Breast epithelium (tissue), 4 donors: ENCODE measurements around the gene PNMA8A. TPM values are rescaled to one million over a fixed set of nuclear protein-coding genes. Genes with fewer than 3 reads are reported as not detected.
"Not testable (repeated sequence)": the region's sequence is repeated elsewhere in the genome, so short reads cannot be mapped to it uniquely, and the experiment has no call there.

Experiments used
- DNase-seq, 2 donors: peaks; one replicate each; pipeline ENCODE4 v3.0.0-alpha.2; 2019; ENCODE audit warnings: low spot score in 2 of 2
- H3K27ac ChIP-seq, 2 donors: fragments of 200-600 bp; sonication (generic) in 1 of 2; one replicate each; pipeline ENCODE4 v1.5.1; 2016 to 2019; ENCODE audit warnings: mild to moderate bottlenecking in 1 of 2
- H3K27me3 ChIP-seq, 2 donors: fragments of 200-600 bp; sonication (generic) in 1 of 2; one replicate each; pipeline versions ENCODE4 v1.5.1 to v1.6.0; 2017 to 2019; ENCODE audit warnings: control low read depth in 1 of 2, mild to moderate bottlenecking in 1 of 2
- H3K36me3 ChIP-seq: fragments of 200-600 bp; one replicate; pipeline ENCODE4 v1.5.1; 2019
- H3K4me1 ChIP-seq, 2 donors: fragments of 200-600 bp; sonication (generic); one replicate each; pipeline ENCODE4 v1.5.1; 2016 to 2019; ENCODE audit warnings: control low read depth in 1 of 2
- H3K4me3 ChIP-seq, 3 donors: fragments of 200-600 bp; sonication (generic); 1 replicate in 2 of 3; 2 replicates in 1 of 3; pipeline ENCODE4 v1.5.1; 2016 to 2019; ENCODE audit warnings: mild to moderate bottlenecking in 3 of 3, moderate library complexity in 2 of 3
- H3K9me3 ChIP-seq, 2 donors: fragments of 200-600 bp; sonication (generic) in 1 of 2; one replicate each; pipeline ENCODE4 v1.5.1; 2016 to 2019; ENCODE audit warnings: control low read depth in 1 of 2
- POLR2A ChIP-seq: fragments of 450-650 bp; IDR thresholded peaks from one replicate; pipeline ENCODE4 v1.6.1; 2016; ENCODE audit warnings: antibody characterized with exemption, mild to moderate bottlenecking, moderate library complexity
- POLR2AphosphoS5 ChIP-seq, 3 donors: sonication (generic); formaldehyde crosslinking; IDR thresholded peaks; one replicate each; pipeline ENCODE4 v1.6.1; 2017; ENCODE audit warnings: antibody characterized with exemption in 3 of 3
- intact Hi-C: fragments of 100-400 bp; cut with DNase I; formaldehyde crosslinking; loops from one replicate; pipeline ENCODE4 v1.15.1; 2023; ENCODE audit warnings: low total_unique reads
- total RNA-seq, 3 donors: library from RNA; depleted of rRNA; stranded (reverse); fragments of >200 nt; gene quantifications; one replicate each; pipeline ENCODE4 v1.1.0, GENCODE V29; 2016
- TF ChIP-seq, protein P1 (sequence below), 3 donors: fragments of 450-650 bp; IDR thresholded peaks; one replicate each; pipeline ENCODE4 v1.5.1; 2016 to 2017; ENCODE audit warnings: antibody characterized with exemption in 3 of 3, mild to moderate bottlenecking in 3 of 3, moderate library complexity in 3 of 3

Gene PNMA8A
- total RNA-seq, 3 donors from 2014 or later = 0.80 to 8.8 (median 2.3) TPM

DNA sequence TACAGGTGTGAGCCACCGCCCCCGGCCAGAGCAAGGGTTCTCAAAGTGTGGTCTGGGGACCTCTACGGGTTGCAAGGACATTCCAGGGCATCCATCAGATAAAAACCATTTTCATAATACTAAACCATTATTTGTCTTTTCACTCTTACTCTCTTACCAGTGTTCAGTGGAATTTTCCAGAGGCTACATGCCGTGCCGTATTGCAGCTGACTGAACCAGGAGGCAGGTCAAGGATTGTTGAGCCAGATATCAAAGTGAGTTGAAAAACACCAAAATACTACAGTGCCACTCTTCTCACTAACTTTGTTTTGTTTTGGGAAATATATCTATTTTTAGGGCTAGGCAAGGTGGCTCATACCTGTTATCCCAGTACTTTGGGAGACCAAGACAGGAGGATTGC lies 31.5 kb upstream of the PNMA8A start:
- H3K4me3 ChIP-seq = no peak overlapping the region
- no peak overlapping the region for H3K27ac ChIP-seq
- no peaks in the 10 kb centered on the region for H3K4me1 ChIP-seq
- H3K9me3 ChIP-seq = no peaks in the 10 kb centered on the region
- DNase-seq = no peak
- TF ChIP-seq, protein P1, sequence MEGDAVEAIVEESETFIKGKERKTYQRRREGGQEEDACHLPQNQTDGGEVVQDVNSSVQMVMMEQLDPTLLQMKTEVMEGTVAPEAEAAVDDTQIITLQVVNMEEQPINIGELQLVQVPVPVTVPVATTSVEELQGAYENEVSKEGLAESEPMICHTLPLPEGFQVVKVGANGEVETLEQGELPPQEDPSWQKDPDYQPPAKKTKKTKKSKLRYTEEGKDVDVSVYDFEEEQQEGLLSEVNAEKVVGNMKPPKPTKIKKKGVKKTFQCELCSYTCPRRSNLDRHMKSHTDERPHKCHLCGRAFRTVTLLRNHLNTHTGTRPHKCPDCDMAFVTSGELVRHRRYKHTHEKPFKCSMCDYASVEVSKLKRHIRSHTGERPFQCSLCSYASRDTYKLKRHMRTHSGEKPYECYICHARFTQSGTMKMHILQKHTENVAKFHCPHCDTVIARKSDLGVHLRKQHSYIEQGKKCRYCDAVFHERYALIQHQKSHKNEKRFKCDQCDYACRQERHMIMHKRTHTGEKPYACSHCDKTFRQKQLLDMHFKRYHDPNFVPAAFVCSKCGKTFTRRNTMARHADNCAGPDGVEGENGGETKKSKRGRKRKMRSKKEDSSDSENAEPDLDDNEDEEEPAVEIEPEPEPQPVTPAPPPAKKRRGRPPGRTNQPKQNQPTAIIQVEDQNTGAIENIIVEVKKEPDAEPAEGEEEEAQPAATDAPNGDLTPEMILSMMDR (IDR thresholded peaks at IDR 0.05) = no peak
- TF ChIP-seq POLR2A (no peak), POLR2AphosphoS5 (IDR thresholded peaks at IDR 0.05) (no peak)
- no peaks in the 10 kb centered on the region for H3K36me3 ChIP-seq
- no peaks in the 10 kb centered on the region for H3K27me3 ChIP-seq
- intact Hi-C loops = no loop called here

DNA sequence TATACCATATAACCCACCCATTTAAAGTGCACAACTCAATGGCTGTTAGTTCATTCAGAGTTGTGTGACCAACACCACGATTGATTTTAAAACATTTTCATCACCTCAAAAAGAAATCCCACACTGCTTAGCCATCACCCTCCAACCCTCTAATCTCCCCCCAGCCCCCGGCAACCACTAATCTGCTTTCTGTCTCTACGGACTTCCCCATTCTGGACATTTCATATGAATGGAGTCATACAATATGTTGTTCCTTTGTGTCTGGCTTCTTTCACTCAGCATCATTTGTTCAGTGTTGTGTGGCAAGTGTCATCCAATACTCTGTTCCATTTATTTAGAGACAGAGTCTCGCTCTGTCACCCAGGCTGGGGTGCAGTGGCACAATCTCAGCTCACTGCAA lies 28.3 kb upstream of the PNMA8A start:
- intact Hi-C loops = loop anchor here (2.0 kb wide), 1 partner anchor 73 kb away; no protein-coding TSS in a partner anchor
- H3K4me3 ChIP-seq = no peak overlapping the region
- TF ChIP-seq POLR2AphosphoS5 (IDR thresholded peaks at IDR 0.05) (no peak), POLR2A (no peak)
- TF ChIP-seq, protein P1 (IDR thresholded peaks at IDR 0.05) = no peak
- DNase-seq = no peak
- H3K27ac ChIP-seq = no peak overlapping the region
- no peaks in the 10 kb centered on the region for H3K36me3 ChIP-seq
- H3K27me3 ChIP-seq = no peaks in the 10 kb centered on the region
- no peaks in the 10 kb centered on the region for H3K9me3 ChIP-seq
- no peaks in the 10 kb centered on the region for H3K4me1 ChIP-seq

DNA sequence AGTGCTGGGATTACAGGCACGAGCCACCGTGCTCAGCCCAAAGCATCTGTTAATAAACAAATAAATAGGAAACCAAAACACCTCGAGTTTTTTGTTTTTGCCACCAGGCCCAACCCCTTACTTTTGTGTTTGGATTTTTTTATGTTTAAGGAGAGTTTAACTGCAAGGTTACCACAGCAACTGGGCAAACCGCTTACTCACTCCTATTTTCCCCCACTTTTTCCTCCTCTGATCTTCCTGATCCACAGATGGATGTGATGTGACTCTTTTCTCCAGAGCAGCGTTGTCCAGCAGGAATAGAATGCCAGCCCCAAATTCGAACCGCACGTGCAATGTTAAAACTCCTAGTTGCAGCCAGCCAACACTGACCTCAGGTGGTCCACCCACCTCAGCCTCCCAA lies 26.4 kb upstream of the PNMA8A start:
- TF ChIP-seq POLR2AphosphoS5 (IDR thresholded peaks at IDR 0.05) = no peak
- TF ChIP-seq, protein P1 (IDR thresholded peaks at IDR 0.05) = no peak
- TF ChIP-seq POLR2A = no peak
- Histone ChIP-seq H3K4me3 (no peak overlapping the region), H3K9me3 (no peaks in the 10 kb centered on the region), H3K27ac (no peak overlapping the region), H3K4me1 (peaks cover 0 to 7% of the 10 kb centered on the region in 2 donors), H3K36me3 (no peaks in the 10 kb centered on the region), H3K27me3 (no peaks in the 10 kb centered on the region)
- no peak for DNase-seq
- intact Hi-C loops = loop anchor here (2.0 kb wide), 1 partner anchor 71 kb away; no protein-coding TSS in a partner anchor

DNA sequence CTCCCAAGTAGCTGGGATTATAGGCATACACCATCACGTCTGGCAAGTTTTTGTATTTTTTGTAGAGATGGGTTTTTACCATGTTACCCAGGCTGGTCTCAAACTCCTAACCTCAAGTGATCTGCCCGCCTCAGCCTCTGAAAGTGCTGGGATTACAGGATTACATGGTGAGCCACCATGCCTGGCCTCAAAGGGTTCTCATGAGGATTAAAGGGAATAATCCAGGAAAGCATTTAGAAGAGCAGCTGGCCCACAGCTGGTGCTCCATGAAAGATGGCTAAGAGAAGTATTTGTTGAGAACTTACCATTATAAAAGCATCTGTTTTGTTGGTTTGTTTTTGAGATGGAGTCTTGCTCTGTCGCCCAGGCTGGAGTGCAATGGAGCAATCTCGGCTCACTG lies 25.5 kb upstream of the PNMA8A start:
- intact Hi-C loops, H3K4me1 ChIP-seq, H3K27me3 ChIP-seq, H3K4me3 ChIP-seq, DNase-seq, H3K27ac ChIP-seq, H3K9me3 ChIP-seq, H3K36me3 ChIP-seq: not testable (repeated sequence)

DNA sequence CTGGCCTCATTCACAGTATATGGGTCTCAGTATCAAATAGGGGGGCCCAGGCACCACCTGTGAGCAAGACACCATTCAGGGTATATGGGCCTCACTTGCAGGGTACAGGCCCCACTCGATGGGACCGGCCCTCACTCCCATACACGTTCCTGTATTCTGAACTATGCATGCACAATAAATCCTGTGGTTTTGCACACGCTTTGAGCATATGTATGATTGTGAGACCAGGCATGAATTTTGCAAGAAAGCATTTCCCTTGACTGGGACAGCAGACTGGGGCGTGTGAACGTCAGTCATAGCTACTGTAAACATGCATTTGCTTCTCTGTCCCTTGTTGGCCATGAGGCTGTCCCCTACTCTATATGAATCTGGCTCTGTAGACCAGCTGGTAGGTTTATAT lies 24.9 kb upstream of the PNMA8A start:
- intact Hi-C loops = no loop called here
- H3K4me1 ChIP-seq = peaks cover 0 to 10% of the 10 kb centered on the region in 2 donors
- peaks cover 0 to 3% of the 10 kb centered on the region in 2 donors for H3K27me3 ChIP-seq
- no peaks in the 10 kb centered on the region for H3K36me3 ChIP-seq
- TF ChIP-seq, protein P1 (IDR thresholded peaks at IDR 0.05) = no peak
- TF ChIP-seq POLR2A = no peak
- no peak for TF ChIP-seq POLR2AphosphoS5 (IDR thresholded peaks at IDR 0.05)
- no peak for DNase-seq
- H3K27ac ChIP-seq = peak overlapping the region in 1 of 2 donors; percentile 29
- H3K4me3 ChIP-seq = no peak overlapping the region
- H3K9me3 ChIP-seq = no peaks in the 10 kb centered on the region

DNA sequence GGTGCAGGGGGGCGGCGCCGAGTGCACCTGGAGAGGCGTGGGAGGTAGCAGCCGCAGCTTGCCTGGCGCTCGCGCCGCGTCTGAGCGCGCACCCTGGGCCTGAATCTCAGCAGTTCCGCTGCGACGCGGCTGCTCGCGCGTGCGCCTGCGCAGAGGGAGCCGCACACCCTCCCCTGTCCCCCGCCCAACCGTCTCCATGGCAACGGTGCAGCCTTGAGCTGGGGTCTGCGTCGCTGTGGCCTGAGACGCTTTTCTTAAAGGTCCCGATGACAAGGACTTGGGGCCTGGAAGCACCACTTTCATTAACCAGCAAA lies 24.4 kb upstream of the PNMA8A start, which contains the start of gene PNMA8B:
PNMA8B (minus strand) TSS at position 82 of the 314 bp plus-strand sequence. CDS start 402 bp downstream, outside the sequence.
- H3K4me1 ChIP-seq = peaks cover 0 to 10% of the 10 kb centered on the region in 2 donors
- DNase-seq = peak in 1 of 2 donors; percentile 49
- TF ChIP-seq POLR2AphosphoS5 (IDR thresholded peaks at IDR 0.05) (no peak), POLR2A (no peak)
- TF ChIP-seq, protein P1 (IDR thresholded peaks at IDR 0.05) = no peak
- peak within 1 kb of the TSS; percentile 29 to 38 for H3K27ac ChIP-seq
- peaks cover 0 to 3% of the 10 kb centered on the region in 2 donors for H3K27me3 ChIP-seq
- intact Hi-C loops = no loop called here
- no peaks in the 10 kb centered on the region for H3K36me3 ChIP-seq
- no peaks in the 10 kb centered on the region for H3K9me3 ChIP-seq
- H3K4me3 ChIP-seq = peak within 1 kb of the TSS; percentile 25 to 64 (median 45)
